IPS-18c (cell line): ENCODE measurements around the gene SETBP1.
"Not testable (repeated sequence)": the region's sequence is repeated elsewhere in the genome, so short reads cannot be mapped to it uniquely, and the experiment has no call there.

Experiments
- H3K4me3 ChIP-seq: 2 replicates; pipeline ENCODE4 v1.7.0; 2013; ENCODE audit warnings: low read depth, mild to moderate bottlenecking, low read length, moderate library complexity; ENCODE audit not compliant: insufficient read depth
- H3K9me3 ChIP-seq: one replicate; pipeline ENCODE4 v1.6.1; 2013; ENCODE audit warnings: mild to moderate bottlenecking, low read length, moderate library complexity; ENCODE audit not compliant: control insufficient read depth, insufficient read depth

The SETBP1 gene

GRCh38 chr18:44789710-44790109 lies 109.0 kb downstream of the SETBP1 start:
- no peak overlapping the region for H3K4me3 ChIP-seq

DNA sequence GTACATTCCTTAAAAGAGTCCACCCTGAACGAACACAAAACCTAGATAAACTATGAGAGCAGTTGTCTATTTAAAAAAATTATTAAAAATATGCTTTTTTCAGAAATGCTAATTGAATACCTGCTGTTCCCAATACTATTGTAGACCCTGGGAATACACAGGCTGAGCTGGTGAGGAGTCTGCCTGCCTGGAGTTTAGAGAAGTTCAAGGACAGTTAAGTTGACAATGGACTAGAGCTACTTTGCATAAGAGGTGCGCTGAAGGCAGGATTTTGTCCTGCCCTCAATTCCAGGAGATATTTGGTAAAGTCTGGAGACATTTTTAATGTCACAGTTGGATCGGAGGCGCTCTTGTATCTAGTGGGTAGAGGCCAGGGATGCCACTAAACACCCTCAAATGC lies 110.2 kb downstream of the SETBP1 start:
- Histone ChIP-seq H3K9me3 (no peaks in the 10 kb centered on the region), H3K4me3 (no peak overlapping the region)

More at GRCh38 chr18:44789710-44790109, 109.0 kb downstream of the SETBP1 start:
- no peaks in the 10 kb centered on the region for H3K9me3 ChIP-seq

- Histone ChIP-seq H3K4me3 (no peak overlapping the region), H3K9me3 (no peaks in the 10 kb centered on the region)
Observed at GRCh38 chr18:44791520-44791919, 110.8 kb downstream of the SETBP1 start.

DNA sequence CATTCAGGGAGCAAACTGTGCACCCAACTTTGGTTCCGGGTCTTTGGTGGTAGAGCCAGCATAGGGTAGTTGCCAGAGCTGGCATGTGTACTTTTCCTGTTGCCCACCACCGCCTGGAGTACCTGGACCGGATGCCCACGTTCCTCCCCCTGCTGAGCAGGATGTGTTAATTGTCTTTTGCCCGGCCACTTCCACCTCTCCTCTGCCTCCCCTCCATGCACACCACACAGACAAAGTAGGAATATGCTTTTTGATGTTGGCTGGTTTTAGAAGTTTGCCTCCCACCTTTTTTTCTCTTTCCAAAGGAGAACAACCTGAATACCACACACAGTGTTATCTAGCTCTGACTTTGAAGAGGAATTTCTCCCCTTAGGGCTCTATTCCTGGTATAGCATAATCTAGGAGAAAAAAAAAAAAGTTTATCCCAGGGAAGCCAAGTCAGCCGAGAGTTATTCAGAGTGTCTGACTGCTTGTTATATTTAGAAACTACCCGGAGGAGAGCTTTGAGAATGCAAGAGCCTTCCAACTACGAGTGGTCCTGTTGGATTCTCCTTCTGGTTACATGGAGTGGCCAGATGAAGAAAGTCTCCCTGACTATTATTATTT lies 111.9 kb downstream of the SETBP1 start:
- Histone ChIP-seq H3K4me3 (no peak overlapping the region), H3K9me3 (no peaks in the 10 kb centered on the region)

GRCh38 chr18:44793194-44793593 lies 112.5 kb downstream of the SETBP1 start:
- Histone ChIP-seq H3K9me3 (no peaks in the 10 kb centered on the region), H3K4me3 (no peak overlapping the region)

- Histone ChIP-seq H3K9me3 (no peaks in the 10 kb centered on the region), H3K4me3 (no peak overlapping the region)
Observed at GRCh38 chr18:44793685-44794084, 113.0 kb downstream of the SETBP1 start.

DNA sequence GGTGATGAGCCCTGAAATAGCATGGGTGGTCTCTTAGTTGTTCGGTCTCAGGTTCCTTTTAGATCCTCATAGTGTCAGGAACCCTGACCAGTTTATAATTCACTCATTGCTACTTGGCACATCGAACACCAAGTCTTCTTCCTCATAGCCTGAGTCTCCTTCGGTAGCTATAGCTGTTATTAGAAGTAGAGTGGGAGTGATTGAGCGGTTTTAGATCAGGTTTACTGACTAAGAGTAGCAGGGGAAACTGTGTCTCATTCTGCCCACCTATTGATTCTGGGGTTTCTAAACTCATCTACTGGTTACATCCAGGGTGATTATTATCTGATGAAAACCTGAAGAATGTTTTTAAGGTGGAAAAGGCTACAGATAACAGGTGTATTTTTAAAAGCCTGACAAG lies 114.6 kb downstream of the SETBP1 start:
- H3K4me3 ChIP-seq = no peak overlapping the region
- no peaks in the 10 kb centered on the region for H3K9me3 ChIP-seq

GRCh38 chr18:44796429-44797428 lies 116.0 kb downstream of the SETBP1 start:
- Histone ChIP-seq H3K9me3 (no peaks in the 10 kb centered on the region), H3K4me3 (no peak overlapping the region)

DNA sequence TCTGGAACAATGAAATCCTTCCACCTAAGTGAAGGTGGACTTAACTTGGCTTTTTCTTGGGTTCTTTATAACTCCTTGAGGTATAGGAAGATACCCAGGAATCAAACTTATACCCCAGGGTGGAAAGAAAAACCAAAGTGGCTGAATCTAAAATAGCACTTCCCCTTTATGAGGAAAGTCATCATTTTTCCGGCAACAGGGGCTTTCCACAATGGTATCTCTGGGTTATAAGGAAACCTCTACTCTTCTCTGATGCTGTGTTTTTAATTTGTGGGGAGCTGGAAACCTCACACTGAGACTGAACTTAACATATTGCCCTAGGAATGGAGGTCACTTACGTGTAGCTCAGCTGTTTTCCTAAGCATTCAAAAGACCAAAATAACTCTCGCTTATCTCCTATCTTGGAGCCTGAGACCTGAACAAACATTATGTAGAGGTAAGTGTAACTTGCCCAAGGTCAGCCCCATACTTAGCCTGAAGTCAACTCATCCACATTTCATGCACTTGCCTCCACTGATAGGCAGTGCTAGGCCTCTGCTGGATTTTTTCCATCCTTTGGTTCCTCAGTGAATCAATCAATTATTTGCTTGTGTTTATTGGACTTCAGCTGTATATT lies 117.9 kb downstream of the SETBP1 start:
- no peaks in the 10 kb centered on the region for H3K9me3 ChIP-seq
- H3K4me3 ChIP-seq = no peak overlapping the region

- Histone ChIP-seq H3K4me3 (no peak overlapping the region), H3K9me3 (no peaks in the 10 kb centered on the region)
Observed at GRCh38 chr18:44799382-44799906, 118.8 kb downstream of the SETBP1 start.

GRCh38 chr18:44799907-44800421 lies 119.3 kb downstream of the SETBP1 start:
- H3K4me3 ChIP-seq = no peak overlapping the region
- H3K9me3 ChIP-seq = no peaks in the 10 kb centered on the region

GRCh38 chr18:44800766-44801165 lies 120.1 kb downstream of the SETBP1 start:
- not testable (repeated sequence) for H3K4me3 ChIP-seq, H3K9me3 ChIP-seq

- Histone ChIP-seq H3K9me3 (no peaks in the 10 kb centered on the region), H3K4me3 (no peak overlapping the region)
Observed at GRCh38 chr18:44801781-44802180, 121.1 kb downstream of the SETBP1 start.

- no peaks in the 10 kb centered on the region for H3K9me3 ChIP-seq
- no peak overlapping the region for H3K4me3 ChIP-seq
Observed at GRCh38 chr18:44802508-44802907, 121.8 kb downstream of the SETBP1 start.

DNA sequence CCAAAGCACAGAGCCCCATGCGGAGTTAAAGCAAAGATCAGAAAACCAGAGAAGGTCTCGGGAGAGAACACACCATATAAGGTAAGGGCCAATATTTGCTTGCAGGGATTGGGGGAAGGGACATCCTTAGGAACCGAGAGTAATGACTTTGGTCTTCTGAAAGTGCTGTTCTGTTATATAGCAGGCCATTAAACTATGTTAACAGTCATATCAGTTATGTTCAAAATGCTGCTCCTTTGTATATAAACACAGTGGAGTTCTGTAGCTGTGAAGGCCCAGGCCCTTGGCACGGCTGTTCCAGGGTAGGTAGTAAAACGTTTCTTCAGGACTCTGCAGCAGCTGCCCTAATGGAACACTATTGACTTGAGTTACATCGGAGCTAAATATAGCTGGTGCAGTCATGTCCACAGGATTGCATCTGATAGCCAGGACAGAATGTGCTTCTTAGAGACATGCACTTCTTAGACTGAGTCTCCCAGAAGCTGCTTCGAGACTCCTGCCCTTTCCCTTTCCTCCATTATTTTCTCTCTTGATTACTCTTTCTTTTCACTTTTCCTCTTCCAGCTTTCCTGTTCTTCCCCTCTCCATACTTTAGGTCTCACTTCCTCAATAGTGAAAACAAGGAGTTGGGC lies 122.4 kb downstream of the SETBP1 start:
- H3K4me3 ChIP-seq = no peak overlapping the region
- H3K9me3 ChIP-seq = no peaks in the 10 kb centered on the region

DNA sequence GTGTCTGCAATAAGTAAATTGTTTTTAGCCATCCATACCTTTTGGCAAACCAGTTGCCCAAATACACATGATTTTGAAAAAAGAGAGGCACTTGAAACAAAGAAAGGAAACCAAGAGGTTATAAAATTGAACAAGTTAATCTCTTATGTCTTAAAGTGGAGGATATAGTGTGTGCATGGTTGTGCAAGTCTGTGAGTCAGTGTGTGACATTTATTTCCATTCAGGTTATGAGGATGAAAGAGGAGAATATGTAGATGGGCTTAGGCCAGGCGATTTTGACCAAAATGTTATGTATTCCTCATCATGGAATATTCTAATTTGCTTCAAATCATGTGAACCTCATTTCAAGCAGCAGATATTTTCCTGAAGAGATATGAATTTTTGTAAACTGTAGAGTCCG lies 123.3 kb downstream of the SETBP1 start:
- H3K9me3 ChIP-seq = no peaks in the 10 kb centered on the region
- no peak overlapping the region for H3K4me3 ChIP-seq

- H3K4me3 ChIP-seq = no peak overlapping the region
- no peaks in the 10 kb centered on the region for H3K9me3 ChIP-seq
Observed at GRCh38 chr18:44805176-44805575, 124.5 kb downstream of the SETBP1 start.
